ENCODE data around the gene EXOG. TPM values are rescaled to one million over a fixed set of nuclear protein-coding genes. Genes with fewer than 3 reads are reported as not detected.

EXOG gene
- total and polyA plus RNA-seq, 2 donors (not counting 1 experiment from before 2014, with no cell fraction given) = 8.8 to 36.8 TPM

DNA sequence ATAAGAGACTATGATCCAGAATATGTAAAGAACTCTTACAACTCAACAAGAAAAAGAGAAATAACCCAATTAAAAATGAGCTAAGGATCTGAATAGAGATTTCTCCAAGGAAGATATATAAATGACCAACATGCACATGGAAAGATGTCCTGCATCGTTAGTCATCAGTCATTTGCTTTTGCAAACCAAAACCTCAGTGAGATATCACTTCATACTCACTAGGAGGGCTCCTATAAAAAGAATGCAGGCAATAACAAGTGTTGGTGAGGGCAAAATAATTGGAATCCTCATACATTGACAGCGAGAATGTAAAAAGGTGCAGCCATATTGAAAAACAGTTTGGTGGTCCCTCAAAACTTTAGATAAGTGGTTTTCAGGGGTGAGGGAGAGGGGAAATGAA lies 56.9 kb downstream of the EXOG start:
- Mint-ChIP-seq H3K27ac (no peak overlapping the region), H3K4me3 (no peak overlapping the region), H3K4me1 (no peaks in the 10 kb centered on the region), H3K27me3 (peaks cover 16% of the 10 kb centered on the region), H3K9me3 (ENCODE audit: insufficient read depth) (peaks cover 4% of the 10 kb centered on the region)
- Histone ChIP-seq H3K4me3 (ENCODE audit: control extremely low read depth in 1 of 5, extremely low read depth in 1 of 5, insufficient read depth in 1 of 5, low read depth in 2 of 5, low read length in 4 of 5) (no peak overlapping the region), H3K9me3 (ENCODE audit: control extremely low read depth in 1 of 3, control insufficient read depth in 2 of 3, insufficient read depth in 1 of 3, low read length in 2 of 3) (peaks cover 0 to 11% (median 0%) of the 10 kb centered on the region in 3 donors), H3K9ac (ENCODE audit: low read length) (no peak overlapping the region), H4K20me1 (ENCODE audit: control insufficient read depth, insufficient read depth, low read length, poor library complexity, severe bottlenecking) (no peaks in the 10 kb centered on the region), H3K27me3 (replicated peaks in 1 of 4; ENCODE audit: control extremely low read depth in 1 of 4, control insufficient read depth in 3 of 4, insufficient read depth in 4 of 4, low read length in 3 of 4) (peaks cover 0 to 6% (median 0%) of the 10 kb centered on the region in 4 experiments), H3K4me1 (ENCODE audit: control insufficient read depth in 2 of 2, insufficient read depth in 2 of 2, low read length in 2 of 2) (no peaks in the 10 kb centered on the region), H3K27ac (ENCODE audit: low read length in 2 of 2) (no peak overlapping the region), H2AFZ (ENCODE audit: insufficient read depth, low read depth, low read length, poor library complexity, severe bottlenecking) (no peak overlapping the region), H3K36me3 (replicated peaks in 1 of 2; ENCODE audit: control extremely low read depth in 1 of 2, control insufficient read depth in 1 of 2, extremely low read depth in 1 of 2, insufficient read depth in 2 of 2, low read length in 1 of 2) (no peaks in the 10 kb centered on the region), H3K79me2 (ENCODE audit: control insufficient read depth, insufficient read depth, low read length) (no peaks in the 10 kb centered on the region), H3K4me2 (replicated peaks; ENCODE audit: low read depth, low read length, poor library complexity, severe bottlenecking) (no peak overlapping the region)
- DNase-seq = no peak
- TF ChIP-seq EZH2 (IDR thresholded peaks at IDR 0.05; ENCODE audit: borderline replicate concordance, insufficient read depth, low read depth, low read length, poor library complexity, severe bottlenecking) = no peak
- TF ChIP-seq, protein P1, sequence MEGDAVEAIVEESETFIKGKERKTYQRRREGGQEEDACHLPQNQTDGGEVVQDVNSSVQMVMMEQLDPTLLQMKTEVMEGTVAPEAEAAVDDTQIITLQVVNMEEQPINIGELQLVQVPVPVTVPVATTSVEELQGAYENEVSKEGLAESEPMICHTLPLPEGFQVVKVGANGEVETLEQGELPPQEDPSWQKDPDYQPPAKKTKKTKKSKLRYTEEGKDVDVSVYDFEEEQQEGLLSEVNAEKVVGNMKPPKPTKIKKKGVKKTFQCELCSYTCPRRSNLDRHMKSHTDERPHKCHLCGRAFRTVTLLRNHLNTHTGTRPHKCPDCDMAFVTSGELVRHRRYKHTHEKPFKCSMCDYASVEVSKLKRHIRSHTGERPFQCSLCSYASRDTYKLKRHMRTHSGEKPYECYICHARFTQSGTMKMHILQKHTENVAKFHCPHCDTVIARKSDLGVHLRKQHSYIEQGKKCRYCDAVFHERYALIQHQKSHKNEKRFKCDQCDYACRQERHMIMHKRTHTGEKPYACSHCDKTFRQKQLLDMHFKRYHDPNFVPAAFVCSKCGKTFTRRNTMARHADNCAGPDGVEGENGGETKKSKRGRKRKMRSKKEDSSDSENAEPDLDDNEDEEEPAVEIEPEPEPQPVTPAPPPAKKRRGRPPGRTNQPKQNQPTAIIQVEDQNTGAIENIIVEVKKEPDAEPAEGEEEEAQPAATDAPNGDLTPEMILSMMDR (IDR thresholded peaks at IDR 0.05) = no peak
- ATAC-seq (ENCODE audit: low read depth) = no peak
- intact Hi-C loops (cut with micrococcal nuclease) = no loop called here
- ChIA-PET POLR2A (no interaction called here), CTCF (interaction anchor here (1.0 kb wide), 1 partner anchor 32 kb away, joined by 3 read pairs; no protein-coding TSS in a partner anchor)
- WGBS (ENCODE audit: insufficient coverage) = 100% methylated on average over 1 of the region's 2 CpGs

DNA sequence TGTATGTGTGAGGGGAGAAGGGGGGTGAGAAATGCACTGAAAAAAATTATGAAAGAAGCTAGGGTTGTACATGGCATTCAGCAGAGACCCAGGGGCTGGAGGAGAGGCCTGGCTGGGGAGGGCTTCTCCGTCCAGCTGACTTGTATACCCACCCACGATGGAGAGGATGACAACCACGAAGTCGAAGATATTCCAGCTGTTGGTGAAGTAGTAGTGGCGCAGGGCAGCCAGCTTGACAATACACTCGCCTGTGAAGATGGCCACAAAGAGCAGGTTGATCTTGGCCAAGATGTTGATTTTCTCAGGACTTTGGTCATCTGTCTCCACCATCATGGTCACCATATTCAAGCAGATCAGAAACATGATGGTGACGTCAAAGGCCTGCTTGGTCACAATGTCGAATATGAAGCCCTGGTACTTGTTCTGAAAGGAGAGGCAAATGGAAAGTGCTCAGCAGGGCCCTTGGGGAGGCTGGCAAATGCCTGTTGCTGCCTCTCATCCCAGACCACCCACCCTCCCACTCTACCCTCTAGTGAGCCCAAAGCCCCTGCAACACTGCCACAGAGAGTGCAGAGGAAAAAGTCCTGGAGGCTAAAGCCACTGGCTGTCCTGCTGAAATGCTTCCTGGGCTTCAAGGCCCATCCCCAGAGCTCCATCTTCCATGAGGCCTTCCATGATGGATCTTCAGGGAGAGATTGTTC lies 58.1 kb downstream of the EXOG start:
- Mint-ChIP-seq H3K27ac (no peak overlapping the region), H3K9me3 (ENCODE audit: insufficient read depth) (peaks cover 4% of the 10 kb centered on the region), H3K27me3 (peaks cover 16% of the 10 kb centered on the region), H3K4me3 (no peak overlapping the region), H3K4me1 (no peaks in the 10 kb centered on the region)
- H3K27me3 ChIP-seq (replicated peaks in 1 of 4; ENCODE audit: control extremely low read depth in 1 of 4, control insufficient read depth in 3 of 4, insufficient read depth in 4 of 4, low read length in 3 of 4) = peaks cover 0 to 6% (median 0%) of the 10 kb centered on the region in 4 experiments
- H3K36me3 ChIP-seq (replicated peaks in 1 of 2; ENCODE audit: control extremely low read depth in 1 of 2, control insufficient read depth in 1 of 2, extremely low read depth in 1 of 2, insufficient read depth in 2 of 2, low read length in 1 of 2) = no peaks in the 10 kb centered on the region
- no peak for DNase-seq
- no peaks in the 10 kb centered on the region for H3K4me1 ChIP-seq (ENCODE audit: control insufficient read depth in 2 of 2, insufficient read depth in 2 of 2, low read length in 2 of 2)
- no peak overlapping the region for H3K4me3 ChIP-seq (ENCODE audit: control extremely low read depth in 1 of 5, extremely low read depth in 1 of 5, insufficient read depth in 1 of 5, low read depth in 2 of 5, low read length in 4 of 5)
- 95% methylated on average over 6 of the region's 8 CpGs for WGBS (ENCODE audit: insufficient coverage)
- H2AFZ ChIP-seq (ENCODE audit: insufficient read depth, low read depth, low read length, poor library complexity, severe bottlenecking) = no peak overlapping the region
- intact Hi-C loops (cut with micrococcal nuclease) = no loop called here
- no peak overlapping the region for H3K27ac ChIP-seq (ENCODE audit: low read length in 2 of 2)
- no peaks in the 10 kb centered on the region for H3K79me2 ChIP-seq (ENCODE audit: control insufficient read depth, insufficient read depth, low read length)
- peaks cover 0 to 11% (median 0%) of the 10 kb centered on the region in 3 donors for H3K9me3 ChIP-seq (ENCODE audit: control extremely low read depth in 1 of 3, control insufficient read depth in 2 of 3, insufficient read depth in 1 of 3, low read length in 2 of 3)
- TF ChIP-seq, protein P1 (IDR thresholded peaks at IDR 0.05) = no peak
- no peak for TF ChIP-seq EZH2 (IDR thresholded peaks at IDR 0.05; ENCODE audit: borderline replicate concordance, insufficient read depth, low read depth, low read length, poor library complexity, severe bottlenecking)
- no peak overlapping the region for H3K9ac ChIP-seq (ENCODE audit: low read length)
- ChIA-PET POLR2A (no interaction called here), CTCF (no interaction called here)
- no peak overlapping the region for H3K4me2 ChIP-seq (replicated peaks; ENCODE audit: low read depth, low read length, poor library complexity, severe bottlenecking)
- no peak for ATAC-seq (ENCODE audit: low read depth)
- no peaks in the 10 kb centered on the region for H4K20me1 ChIP-seq (ENCODE audit: control insufficient read depth, insufficient read depth, low read length, poor library complexity, severe bottlenecking)

Data from B cell (primary cell).